NCI-H524 (cell line): ENCODE results near the gene VMO1.
"Not testable (repeated sequence)": the region's sequence is repeated elsewhere in the genome, so short reads cannot be mapped to it uniquely, and the experiment has no call there.

Experiments
- DNase-seq, 2 experiments: peaks; one replicate each; lab custom pipeline; 2025; lab: John Stamatoyannopoulos, UW

VMO1 gene

GRCh38 chr17:4786106-4786511 lies at the start of gene VMO1:
Gene VMO1 (minus strand): TSS chr17:4786364. CDS start chr17:4786352, 12 bp downstream.
- DNase-seq, result peak; percentile 77 to 86

- DNase-seq, result no peak
Observed at GRCh38 chr17:4834681-4835020, 48.5 kb upstream of the VMO1 start.

- DNase-seq, result peak in 1 of 2 experiments; percentile 33
Observed at GRCh38 chr17:4833941-4834680, 47.9 kb upstream of the VMO1 start.

GRCh38 chr17:4833178-4833940 lies 47.2 kb upstream of the VMO1 start, which contains the start of gene MINK1:
Gene MINK1 (plus strand): TSS chr17:4833340. CDS start chr17:4833584, 244 bp downstream.
- peak; percentile 86 to 92 for DNase-seq

- not testable (repeated sequence) for DNase-seq
Observed at GRCh38 chr17:4832829-4833177, 46.6 kb upstream of the VMO1 start.

- DNase-seq, result no peak
Observed at GRCh38 chr17:4827399-4827798, 41.2 kb upstream of the VMO1 start.

GRCh38 chr17:4823373-4824089 lies 37.4 kb upstream of the VMO1 start:
- DNase-seq, result no peak

GRCh38 chr17:4822835-4823234 lies 36.7 kb upstream of the VMO1 start:
- no peak for DNase-seq

GRCh38 chr17:4818276-4818675 lies 32.1 kb upstream of the VMO1 start:
- no peak for DNase-seq

- no peak for DNase-seq
Observed at GRCh38 chr17:4816826-4817225, 30.7 kb upstream of the VMO1 start.

- DNase-seq, result no peak
Observed at GRCh38 chr17:4815043-4815675, 29.0 kb upstream of the VMO1 start.

- no peak for DNase-seq
Observed at GRCh38 chr17:4812690-4813089, 26.5 kb upstream of the VMO1 start.

- DNase-seq, result no peak
Observed at GRCh38 chr17:4811471-4811870, 25.3 kb upstream of the VMO1 start.

GRCh38 chr17:4810696-4811290 lies 24.6 kb upstream of the VMO1 start:
- DNase-seq, result no peak

- no peak for DNase-seq
Observed at GRCh38 chr17:4808378-4808767, 22.2 kb upstream of the VMO1 start.

GRCh38 chr17:4807605-4808377 lies 21.6 kb upstream of the VMO1 start:
- no peak for DNase-seq

GRCh38 chr17:4806777-4807604 lies 20.8 kb upstream of the VMO1 start, which contains the start of gene PLD2:
Gene PLD2 (plus strand): TSS chr17:4807152. CDS start chr17:4807773, 621 bp downstream.
- DNase-seq, result peak; percentile 53 to 78

- DNase-seq, result peak in 1 of 2 experiments; percentile 18
Observed at GRCh38 chr17:4806456-4806776, 20.3 kb upstream of the VMO1 start.

- DNase-seq, result no peak
Observed at GRCh38 chr17:4802228-4802627, 16.1 kb upstream of the VMO1 start, which contains the start of gene C17orf114. Gene C17orf114 (minus strand): TSS chr17:4802328.
